ENCODE results near the gene ALS2CL.

Gene ALS2CL

DNA sequence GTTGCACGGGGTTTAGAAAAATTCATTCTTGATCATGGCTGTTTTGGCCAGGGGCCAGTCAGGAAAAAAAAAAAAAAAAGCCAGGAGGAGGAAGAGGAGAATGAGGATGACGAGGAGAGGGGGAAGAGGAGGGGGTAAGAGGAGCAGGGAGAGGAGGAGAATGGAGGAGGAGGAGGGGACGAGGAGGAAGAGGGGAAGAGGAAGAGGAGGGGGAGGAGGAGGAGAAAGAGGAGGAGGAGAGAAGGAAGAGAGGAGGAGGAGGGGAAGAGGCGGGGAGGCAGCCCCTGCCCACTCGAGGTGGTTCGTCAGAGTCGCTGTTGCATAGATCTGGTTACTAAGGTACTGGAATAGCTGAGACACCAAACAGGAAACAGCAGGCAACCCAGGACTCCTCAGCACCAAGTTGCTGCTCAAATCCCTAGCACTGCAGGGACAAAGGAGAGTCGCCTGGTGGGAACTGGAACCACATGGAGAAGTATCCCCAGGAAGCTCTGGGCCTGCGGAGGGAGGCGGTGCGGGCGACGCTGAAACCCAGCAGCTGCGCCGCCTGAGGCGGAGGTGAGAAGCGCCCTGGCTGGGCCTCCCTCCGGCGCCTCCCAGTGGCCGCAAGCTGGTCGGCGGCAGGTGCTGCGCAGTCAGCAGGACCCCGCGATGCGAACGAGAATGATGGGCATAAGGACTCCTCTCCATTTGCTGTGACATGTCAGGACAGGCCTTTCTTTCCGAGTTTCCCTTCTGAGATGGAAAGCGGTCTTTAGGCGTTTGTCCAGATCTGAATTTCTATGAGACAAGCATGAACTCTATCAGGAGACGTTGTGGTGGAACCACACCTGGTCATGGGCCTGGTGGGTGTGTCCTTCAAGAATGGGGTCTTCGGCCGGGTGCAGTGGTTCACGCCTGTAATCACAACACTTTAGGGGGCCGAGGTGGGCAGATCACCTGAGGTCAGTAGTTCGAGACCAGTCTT, 63.6 kb downstream of the ALS2CL start:
- DNase-seq = peak; percentile 75 to 78

DNA sequence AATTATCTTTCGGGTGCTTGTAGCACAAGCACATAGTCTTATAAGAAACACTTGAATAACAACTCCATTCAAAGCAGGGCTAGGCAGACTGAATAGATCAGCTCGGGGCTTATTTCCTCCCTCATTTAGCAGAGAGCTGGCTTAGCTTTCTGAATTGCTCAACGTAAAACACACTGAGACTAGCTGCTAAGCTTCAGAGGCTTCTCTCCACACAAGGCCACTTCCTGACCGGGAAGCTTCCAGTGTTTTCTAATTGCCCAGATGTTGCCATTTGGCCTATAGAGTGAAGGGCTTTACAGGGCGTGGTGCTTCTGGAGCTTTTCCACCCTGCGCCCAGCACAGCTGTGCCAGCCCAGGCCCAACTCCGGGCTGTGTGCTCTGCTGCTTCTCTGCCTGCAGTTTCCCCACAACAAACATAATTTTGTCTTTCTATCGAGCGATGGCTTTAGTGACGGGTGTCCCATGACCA, 64.5 kb downstream of the ALS2CL start:
- DNase-seq = no peak

DNA sequence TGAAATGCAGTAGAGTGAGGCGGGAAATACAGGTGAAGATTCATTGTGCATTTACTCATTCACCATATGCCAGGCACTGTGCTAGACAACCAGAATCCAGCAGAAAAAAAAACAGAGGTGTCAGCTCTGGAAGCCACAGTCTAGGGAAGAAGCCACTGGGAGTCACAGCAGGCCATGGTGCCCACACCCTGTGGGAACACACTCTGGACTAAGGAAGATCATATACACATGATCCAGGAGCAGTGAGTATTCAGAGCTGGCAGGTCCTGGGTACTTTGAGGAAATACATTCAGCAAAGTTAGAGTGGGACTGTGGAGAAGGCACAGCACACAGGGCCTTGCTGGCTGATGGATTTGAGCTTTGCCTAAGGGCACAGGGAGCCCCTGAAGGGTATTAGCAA, 66.4 kb downstream of the ALS2CL start:
- DNase-seq = no peak

DNA sequence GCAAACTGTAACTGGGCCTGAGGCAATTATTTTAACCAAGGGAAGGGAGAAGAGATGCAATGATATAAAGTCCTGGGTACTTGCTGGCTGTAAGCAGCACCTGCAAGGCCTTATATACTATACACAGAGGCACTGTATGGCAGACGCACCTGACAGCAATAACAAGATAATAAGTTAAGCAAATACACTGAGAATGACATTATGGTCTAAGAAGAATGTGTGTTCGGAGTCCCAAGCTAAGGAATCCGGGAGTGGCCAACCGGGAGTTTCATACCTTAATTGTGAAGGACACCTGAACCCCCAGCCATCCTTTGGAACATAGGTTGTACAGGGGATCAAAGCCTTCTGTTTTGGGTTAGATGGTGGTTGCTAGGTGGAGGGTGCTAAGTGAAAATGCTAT, 67.4 kb downstream of the ALS2CL start:
- DNase-seq = no peak

DNA sequence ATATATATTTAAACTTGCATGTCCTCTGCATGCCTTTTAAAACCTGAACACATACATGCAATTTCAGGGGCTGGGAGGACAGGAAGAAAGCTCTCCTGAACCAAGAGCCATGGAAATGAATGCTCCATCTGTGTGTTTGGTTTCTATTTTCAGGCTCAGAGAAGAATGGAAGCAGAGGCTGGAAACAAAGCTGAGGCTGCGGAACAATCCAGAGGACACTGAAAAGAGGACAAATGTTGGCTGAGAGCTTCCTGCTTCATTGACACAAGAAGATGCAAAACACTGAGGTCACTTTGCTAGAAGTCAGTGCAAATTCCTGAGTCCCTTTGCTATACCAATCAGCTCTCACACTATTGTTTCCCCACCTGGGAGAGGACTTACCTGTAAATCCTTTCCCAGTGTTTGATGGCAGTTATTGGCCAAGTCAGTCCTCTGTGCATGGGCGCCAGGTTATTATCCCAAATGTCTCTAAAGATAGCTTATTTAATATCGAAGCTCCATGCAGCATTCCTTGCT, 68.4 kb downstream of the ALS2CL start:
- no peak for DNase-seq

DNA sequence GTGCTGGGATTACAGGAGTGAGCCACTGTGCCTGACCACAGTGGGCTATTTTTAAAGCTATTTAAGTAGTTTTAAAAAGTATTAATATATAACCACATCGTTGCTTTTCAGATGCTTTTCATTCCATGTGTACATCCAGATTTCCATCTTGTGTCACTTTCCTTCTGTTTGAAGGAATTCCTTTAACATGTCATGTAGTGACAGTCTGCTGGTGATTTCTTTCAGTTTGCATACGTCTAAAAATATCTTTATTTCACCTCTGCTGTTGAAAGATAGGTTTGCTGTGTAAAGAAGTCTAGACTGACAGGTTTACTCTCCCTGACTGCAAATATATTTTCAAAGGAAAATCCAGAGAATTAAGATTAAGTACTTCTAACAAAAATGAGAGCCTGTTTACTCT, 68.9 kb downstream of the ALS2CL start:
- no peak for DNase-seq

DNA sequence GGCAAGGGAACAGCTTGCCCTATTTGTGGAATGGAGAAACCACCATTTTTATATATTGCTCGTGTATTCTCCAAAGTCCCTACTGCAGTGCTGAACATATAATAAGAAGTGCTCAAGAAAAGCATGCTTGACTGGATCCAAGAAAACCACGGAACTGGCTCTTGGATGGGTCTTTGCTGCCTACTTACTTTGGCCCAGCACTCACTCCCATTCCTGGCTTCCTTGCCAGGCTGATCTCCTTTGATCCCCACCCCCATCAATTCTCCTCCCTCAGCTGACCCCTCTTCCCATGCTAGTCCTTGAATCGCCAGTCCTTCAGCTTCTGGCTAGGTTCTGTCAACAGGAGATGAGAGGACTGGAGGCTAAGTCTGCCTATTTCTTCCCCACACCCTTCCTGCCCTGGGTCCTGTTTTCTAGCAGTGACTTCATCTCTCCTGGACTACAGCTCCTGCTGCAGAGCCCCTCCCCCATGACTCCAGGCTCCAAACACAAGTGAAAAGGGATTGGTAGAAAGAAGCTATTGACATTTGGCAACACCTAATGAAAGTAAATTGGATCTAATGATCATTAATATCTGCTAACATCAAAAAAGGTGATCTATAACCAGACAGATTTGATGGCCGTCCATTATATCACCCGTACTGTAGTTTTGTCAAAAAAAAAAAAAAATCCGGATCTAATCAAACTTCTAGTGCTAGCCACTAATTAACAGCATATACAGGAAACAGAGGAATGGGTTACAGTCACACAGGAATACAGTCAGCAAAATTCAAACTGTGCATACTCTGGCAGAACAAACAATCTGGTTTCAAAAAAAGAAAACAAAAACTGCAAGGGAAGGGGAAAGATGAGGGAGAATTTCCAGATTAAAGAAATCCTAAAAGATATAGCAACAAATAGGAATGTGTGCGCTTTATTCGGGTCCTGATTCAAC, 73.4 kb downstream of the ALS2CL start:
- DNase-seq = no peak
